Dermis blood vessel endothelial cell (primary cell): ENCODE data around the gene PPM1E. TPM values are rescaled to one million over a fixed set of nuclear protein-coding genes. Genes with fewer than 3 reads are reported as not detected.
"Not testable (repeated sequence)": the region's sequence is repeated elsewhere in the genome, so short reads cannot be mapped to it uniquely, and the experiment has no call there.

Source experiments
- DNase-seq: peaks from one replicate; pipeline ENCODE4 v3.0.0; 2010
- total RNA-seq: library from RNA; depleted of rRNA; stranded (reverse); fragments of >200 nt; gene quantifications from 2 replicates; pipeline ENCODE4 v1.2.3, GENCODE V29; 2014

Gene PPM1E
- total RNA-seq, 1 donor from 2014 or later, result under 0.01 TPM

DNA sequence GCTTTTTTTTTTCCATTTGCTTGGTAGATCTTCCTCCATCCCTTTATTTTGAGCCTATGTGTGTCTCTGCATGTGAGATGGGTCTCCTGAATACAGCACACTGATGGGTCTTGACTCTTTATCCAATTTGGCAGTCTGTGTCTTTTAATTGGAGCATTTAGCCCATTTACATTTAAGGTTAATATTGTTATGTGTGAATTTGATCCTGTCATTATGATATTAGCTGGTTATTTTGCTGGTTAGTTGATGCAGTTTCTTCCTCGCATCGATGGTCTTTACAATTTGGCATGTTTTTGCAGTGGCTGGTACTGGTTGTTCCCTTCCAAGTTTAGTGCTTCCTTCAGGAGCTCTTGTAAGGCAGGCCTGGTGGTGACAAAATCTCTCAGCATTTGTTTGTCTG lies 94.5 kb downstream of the PPM1E start:
- not testable (repeated sequence) for DNase-seq

DNA sequence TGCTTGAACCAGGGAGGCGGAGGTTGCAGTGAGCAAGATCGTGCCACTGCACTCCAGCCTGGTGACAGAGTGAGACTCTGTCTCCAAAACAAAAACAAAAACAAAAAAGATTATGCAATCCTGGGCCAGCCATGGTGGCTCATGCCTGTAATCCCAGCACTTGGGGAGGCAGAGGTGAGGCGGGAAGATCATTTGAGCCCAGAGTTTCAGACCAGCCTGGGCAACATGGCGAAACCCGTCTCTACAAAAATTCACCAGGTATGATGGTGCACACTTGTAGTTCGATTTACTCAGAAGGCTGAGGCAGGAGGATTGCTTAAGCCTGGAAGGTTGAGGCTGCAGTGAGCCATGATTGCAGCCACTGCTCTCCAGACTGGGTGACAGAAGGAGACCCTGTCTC lies 109.6 kb downstream of the PPM1E start:
- DNase-seq, result no peak

DNA sequence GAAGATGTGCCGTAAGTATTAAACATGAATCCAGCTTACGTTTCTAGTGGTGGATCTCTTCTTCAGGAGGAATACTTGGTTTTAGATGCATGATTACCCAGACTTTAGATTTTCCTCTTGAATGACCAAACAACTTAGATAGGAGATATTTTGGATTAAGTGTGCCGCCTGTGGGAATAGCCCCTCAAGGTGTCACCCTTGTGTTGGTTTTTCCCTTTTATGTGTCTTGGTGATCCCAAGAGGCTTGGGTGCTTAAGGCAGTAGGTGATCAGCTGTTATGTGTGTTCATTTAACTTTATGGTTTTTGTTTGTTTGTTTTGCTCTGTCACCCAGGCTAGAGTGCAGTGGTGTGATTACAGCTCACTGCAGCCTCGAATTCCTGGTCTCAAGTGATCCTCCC lies 115.1 kb downstream of the PPM1E start:
- DNase-seq, result peak; percentile 1

DNA sequence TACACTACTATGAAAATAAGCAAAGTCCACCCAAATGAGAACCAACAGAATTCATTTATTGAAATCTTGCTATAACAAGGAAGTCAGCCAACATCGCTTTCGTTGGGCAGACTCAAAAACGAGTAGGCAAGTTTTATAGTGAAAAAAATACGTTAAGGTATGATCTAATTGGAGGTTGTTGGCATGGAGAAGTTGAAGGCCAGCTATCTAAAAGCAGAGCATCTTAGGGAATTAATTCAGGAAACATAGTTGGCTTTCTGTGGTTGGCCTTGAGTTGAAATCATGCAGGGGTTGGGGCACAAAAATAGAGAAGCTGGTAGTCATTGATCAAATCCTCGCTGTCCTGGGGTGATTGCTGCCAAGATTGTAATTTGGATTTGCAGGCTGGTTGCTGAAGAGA lies 118.3 kb downstream of the PPM1E start:
- no peak for DNase-seq

DNA sequence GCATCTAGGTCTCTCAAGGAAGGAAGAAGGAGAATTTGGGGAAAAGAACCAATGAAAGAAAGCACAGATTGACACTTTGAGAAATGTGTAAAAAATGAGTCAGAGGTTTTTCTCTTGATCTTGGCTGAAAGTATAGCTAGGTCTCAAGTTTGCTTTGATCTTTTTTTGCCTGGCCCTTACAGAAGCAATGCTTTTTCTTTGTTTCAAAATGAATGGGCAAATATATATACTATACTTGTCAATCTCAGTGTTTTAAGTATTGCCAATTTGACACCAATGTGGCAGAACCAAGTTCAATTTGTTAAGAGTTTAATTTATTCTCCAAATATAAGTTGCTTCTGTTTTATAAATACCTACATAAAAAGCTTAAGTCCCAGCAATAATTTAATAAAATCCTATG lies 119.6 kb downstream of the PPM1E start:
- DNase-seq, result no peak

DNA sequence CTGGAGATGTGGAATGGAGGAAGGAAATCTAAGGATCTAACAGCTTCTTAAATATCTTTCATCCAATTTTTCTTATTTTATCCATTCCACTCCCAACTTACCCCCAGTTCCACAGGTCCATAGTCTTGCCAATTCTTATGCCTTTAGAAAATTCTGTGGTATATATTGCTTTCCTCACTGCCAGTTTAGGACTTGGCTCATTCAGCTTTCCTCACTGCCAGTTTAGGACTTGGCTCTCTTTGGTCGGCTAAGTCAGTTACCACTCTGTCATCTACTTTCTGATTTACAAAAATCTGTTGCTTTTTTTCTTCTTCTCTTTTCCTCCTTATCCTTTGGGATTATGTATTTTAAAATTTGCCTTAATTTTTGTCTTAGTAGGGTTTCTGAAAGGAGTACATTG lies 128.5 kb downstream of the PPM1E start:
- no peak for DNase-seq

DNA sequence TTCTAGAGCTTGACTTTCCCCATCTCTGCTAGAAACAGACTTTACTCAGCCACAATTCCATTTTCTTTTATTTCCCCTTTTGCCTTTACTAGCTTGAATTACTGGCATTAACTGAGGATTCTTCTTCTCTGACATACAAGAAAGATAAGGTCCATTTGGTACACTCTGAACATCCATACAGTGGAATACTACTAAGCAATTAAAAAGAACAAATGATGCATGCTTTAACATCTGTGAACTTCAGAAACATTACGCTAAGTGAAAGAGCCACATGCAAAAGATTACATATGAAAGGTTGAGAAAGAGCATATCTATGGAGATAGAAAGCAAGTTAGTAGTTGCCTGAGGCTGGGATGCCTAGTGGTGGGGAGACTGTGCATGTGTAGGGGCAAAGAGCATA lies 130.9 kb downstream of the PPM1E start:
- DNase-seq, result no peak

DNA sequence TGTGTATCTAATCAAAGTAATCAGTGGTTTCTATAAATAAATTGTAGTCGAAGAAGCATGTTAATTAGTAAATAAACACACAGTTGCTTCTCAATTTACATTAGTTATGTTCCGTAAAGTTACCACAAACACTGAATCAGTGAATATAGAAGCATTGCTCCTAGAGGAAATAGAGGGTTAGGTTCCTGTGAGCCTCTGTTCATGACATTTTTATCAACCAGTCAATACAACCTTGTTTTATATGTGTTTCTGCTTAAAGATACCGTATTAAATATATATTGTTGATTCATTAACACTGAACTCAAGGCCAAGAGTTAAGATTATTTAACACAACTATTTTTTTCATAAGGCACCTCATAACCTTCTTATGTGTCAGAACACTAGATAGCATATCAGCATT lies 134.3 kb downstream of the PPM1E start:
- no peak for DNase-seq

DNA sequence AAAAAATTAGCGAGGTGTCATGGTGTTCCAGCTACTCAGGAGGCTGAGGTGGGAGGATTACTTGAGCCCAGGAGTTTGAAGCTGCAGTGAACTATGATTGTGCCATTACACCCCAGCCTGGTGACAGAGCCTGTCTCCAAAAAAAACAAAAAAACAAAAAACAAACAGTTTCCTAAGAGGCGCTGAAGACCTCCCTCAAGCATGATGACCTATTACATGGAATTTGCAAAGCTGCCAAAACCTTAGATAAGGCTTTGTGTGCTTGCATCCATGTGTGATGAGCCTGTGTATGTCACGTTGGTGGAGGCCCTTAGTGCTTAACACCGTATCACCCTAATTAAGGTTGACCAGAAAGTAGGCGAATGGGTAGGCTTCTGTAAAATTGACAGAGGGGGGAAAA lies 143.5 kb downstream of the PPM1E start:
- no peak for DNase-seq

DNA sequence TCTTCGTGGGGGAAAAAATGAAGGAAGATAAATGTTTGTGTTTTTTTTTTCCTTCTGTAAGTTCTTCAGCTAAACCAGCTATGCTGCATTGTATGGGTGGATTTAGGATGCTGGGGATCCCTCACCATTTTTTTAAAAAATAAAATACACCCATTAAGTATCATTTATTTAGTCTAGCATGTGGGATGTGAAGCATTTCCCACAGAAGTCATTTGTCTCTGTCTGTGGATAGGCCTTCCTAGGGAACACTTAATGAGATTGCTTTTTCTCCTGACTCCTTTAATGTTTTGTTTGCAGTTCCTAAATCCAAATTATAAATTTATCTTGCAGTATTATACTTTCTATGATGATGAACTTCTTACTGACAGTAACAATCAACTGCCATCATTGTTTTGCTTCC lies 146.7 kb downstream of the PPM1E start:
- no peak for DNase-seq

DNA sequence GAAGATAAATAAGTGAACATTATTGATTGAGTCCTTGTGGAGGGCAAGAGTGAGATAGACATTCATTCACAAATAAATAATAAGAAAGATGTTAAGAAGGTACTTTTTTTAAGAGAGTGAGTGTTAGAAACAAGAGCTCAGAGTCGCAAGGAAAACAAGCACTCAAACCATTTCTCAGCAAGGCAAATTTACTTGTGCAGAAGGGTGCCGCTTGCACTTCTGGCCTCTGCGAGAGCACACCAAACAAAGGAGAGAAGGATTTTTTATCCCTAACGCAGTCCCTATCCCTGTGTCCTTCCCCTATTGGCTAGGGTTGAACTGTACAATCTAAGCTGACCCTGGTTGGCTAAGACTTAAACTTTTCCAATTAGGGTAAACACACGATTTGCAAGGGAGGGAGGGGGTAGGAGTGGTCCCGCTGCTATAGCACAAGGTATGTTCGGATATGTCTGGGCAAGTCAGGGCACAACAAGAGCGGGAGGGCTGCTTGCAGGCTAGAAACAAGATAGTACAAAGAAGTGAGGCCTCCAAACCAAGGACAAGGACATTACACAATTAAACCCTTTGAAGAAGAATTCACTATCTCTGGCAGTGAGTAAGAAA lies 156.2 kb downstream of the PPM1E start:
- no peak for DNase-seq

DNA sequence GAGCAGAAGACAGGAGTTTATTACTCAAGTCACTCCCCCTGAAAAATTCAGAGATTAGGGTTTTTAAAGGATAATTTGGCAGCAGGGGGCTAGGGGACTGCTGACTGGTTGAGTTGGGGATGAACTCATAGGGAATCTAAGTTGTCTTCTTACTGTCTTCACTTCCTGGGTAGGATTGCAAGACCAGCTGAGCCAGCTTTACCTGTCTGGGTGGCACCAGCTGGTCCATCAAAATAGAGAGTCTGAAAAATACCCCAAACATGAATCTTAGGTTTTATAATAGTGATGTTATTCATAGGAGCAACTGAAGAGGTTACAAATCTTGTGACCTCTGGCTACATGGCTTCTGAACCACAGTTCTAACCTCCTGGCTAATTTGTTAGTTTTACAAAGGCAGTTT lies 157.9 kb downstream of the PPM1E start:
- no peak for DNase-seq

DNA sequence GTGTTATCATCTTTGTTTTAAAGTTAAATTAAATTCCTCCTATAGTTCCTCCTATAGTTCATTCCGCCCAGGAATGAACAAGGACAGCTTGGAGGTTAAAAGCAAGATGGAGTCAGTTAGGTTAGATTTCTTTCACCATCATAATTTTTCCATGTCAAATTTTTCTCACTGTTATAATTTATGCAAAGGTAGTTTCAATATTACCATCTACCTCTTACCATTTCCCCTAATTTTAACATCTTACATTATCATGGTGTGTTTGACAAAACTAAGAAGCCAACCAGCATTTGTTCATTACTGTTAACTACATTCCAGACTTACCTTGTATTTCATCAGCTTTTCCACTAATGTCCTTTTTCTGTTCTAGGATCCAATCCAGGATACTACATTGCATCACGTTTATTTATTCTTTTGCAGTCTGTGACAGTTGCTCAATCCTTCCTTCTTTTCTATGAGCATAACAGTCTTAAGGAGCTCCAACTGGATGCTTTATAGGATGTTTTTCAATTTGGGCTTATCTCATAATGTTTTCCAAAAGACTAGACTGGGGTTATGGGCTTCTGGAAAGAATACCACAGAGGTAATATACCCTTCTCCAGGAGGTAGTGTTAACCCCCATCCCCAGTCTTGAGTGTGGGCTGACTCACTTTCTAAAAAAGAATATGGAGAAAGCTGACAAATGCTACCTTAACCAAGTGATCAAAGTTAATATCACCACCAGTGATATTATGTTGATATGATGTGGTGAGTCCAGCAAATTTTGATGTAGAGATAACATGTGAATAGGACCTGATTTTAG lies 158.5 kb downstream of the PPM1E start:
- DNase-seq, result no peak

DNA sequence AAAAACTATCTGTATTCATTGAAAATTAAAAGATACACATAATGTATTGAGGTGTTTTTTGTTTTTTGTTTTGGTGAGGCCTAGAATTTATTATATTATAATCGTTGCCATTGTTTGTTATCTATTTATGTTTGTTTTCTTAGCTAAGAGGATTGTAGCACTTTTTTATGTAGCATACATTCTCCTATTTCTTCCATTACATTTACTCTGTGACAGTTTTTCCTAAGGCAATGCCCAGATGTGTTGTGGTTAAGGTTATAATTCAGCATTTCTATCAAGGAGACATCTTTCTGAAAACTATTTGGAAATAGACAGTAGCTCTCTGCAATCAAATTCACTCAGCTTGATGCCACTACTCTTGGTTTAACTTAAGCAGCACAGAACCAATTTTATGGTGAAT lies 161.6 kb downstream of the PPM1E start:
- DNase-seq, result no peak

DNA sequence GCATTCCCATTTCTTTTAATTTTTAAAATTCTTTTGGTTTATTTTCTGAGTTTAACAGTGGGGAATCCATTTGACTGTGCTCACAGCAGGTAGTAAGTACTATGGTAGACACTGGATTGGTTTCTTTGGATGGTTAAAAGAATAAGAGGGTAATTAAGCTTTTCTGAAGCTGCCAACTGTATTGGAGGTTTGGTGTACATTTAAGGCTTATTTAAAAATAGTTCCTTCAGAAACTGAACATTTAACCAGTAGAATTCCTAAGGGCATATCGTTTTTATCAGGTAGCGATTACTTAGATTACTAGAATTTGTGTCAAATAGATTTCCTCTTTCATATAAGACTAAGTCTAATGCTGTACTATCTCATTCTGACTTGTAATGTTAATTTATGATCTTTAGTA lies 162.4 kb downstream of the PPM1E start:
- no peak for DNase-seq

DNA sequence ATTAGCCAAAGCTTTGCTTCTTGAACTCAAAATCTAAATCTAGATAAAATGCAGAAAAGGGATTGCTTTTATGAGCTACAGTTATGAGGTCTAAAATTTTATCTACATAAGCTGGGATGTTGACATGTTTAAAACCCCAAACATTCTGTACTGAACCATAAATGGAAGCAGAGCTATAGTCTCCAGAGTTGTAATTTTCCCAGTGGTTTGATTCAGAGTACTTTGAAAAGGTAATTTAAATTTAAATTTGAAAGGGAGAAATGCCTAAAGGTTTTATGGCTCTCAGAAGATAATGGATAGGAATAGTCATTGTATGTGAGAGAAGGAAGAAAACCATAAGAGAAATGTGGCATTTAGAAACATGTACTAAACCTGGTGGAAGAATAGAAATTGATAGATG lies 163.2 kb downstream of the PPM1E start:
- DNase-seq, result no peak

DNA sequence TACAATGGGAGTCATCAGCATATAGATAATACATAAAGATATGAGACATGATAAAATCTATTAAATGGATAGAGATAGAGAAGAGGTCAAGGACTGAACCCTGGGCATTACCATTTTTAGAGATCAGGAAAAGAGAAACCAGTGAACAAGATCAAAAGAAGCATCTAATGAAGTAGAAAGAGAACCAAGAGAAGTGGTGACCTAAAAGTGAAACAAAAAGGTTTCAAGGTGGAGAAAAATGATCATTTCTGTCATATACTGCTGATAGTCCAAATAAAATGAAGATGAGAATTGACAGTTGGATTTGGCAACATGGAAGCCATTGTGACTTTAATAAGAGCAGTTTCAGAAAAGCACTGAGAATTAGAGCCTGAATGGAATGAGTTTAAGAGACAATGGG lies 165.1 kb downstream of the PPM1E start:
- DNase-seq, result no peak

DNA sequence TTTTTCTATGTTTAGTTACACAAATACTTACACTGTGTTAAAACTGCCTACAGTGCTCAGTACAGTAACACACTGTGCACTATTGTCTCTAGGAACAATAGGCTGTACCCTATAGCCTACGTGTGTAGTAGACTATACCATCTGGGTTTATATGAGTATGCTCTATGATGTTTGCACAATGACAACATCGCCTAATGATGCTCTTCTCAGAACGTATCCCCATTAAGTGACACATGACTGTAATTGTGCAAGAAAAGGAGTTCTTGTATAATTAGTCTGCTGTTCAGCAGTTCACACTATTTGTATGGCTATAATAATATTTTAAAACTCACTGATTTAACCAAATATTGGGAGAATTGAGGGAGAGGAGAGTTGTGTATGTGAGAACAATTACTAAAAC lies 177.3 kb downstream of the PPM1E start:
- DNase-seq, result no peak

DNA sequence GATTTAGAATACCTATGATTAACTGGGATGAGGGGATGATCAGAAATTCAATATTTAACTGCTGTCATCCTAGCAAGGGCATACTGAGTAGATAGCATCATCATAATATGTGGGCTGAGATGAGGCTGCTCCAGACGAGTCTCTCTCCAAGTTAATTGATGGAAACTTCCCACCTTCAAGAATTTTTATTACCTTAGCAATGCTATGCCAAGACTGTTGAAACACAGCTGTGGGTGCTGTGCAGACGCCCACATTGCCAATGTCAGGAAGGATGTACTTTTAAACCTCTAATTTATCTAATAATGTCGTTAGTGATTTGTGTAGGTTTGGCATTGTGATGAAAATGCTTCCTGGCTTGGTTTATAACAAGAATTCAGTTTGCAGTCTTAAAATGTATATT lies 180.6 kb downstream of the PPM1E start:
- no peak for DNase-seq

DNA sequence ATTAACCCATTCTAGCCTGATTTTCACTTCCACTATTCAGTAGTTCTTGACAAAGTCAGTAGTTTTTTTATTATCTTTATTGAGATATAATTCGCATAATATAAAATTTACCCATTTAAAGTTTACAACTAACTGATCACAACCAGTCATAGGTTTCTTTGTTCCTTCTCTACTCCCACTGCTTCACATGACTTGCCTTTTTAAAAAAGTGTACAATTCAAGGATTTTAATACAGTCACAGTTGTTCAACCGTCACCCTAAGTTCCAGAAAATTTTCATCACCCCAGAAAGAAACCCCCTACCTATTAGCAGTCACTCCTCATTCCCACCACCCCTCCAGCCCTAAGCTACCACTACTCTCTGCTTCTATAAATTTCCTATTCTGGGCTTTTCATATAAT lies 188.5 kb downstream of the PPM1E start:
- no peak for DNase-seq

DNA sequence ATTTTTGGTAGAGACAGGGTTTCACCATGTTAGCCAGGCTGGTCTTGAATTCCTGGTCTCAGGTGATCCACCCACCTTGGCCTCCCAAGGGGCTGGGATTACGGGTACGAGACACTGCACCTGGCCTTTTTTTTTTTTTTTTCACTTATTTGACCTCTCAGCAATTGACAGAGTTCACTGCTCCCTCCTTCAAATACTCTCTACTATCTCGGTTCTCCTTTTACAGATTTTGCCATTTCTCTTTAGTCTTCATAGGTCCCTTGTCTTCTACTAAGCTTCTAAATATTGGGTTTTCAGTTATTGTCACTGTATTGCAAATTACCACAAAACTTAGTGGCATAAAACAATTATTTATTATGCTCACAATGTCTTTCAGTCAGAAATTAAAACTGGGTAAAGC lies 191.8 kb downstream of the PPM1E start:
- no peak for DNase-seq

DNA sequence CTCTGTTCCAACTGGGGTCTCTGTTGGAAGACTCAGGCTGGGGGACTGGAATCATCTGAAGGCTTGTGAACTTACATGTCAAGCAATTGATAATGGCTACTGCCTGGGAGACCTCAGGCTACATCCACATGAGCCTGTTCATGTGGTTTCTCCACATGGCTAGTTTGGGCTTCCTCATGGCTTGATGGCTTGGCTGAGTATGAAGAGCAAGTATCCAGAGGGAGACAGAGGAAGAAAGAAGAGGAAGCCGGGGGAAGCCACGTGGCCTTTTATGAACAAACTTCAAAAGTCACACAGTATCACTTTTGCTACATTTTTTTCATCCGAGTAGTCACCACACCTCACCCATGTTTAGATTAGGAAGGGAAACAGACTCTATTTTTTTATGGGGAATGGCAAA lies 192.2 kb downstream of the PPM1E start:
- DNase-seq, result no peak

DNA sequence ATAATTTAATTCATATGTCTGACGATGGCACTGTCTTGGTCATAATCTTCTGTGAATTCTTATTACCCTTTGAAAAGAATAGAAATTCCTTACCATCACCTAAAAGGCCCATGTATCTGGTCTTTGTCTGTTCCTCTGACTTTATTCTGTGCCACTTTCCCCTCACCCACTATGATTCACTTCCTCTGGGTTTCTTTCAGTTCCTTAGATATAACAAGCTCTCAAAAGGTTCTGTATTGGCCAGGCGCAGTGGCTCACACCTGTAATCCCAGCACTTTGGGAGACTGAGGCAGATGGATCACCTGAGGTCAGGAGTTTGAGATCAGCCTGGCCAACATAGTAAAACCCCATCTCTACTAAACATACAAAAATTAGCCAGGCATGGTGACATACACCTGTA lies 198.7 kb downstream of the PPM1E start:
- peak; percentile 5 for DNase-seq

DNA sequence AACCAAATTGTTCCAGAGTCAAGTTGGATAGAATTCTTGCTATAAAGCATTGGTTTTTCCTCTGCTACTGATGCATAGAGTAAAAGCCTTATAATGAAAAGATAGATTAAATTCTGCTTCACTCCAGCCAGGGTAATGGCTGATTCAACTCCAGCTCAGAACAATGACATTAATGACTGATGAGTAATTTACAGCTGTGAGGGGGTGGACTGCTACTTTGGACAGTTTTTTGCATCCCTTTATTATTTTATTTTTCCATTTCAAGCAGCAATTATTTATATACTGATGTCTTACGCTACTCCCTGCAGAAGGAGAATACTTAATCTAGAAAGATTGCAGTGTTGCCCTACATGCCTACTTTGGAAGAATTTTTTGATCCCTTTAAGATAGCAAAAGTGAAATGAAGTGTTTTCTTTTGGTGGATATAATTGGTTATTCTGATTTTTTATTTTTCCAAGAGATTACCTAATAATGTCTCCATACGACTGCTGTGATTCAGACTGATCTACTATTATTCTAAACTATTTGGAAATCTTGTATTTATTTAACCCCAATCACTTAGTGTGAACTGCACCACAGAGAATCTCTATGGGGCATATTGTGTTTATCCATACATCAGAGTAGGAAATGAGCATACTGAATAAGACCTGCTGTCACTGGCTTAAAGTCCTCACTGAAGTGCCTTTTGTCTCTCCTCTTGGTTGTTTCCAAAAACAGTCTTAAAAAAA lies 201.5 kb downstream of the PPM1E start:
- DNase-seq, result peak; percentile 67
